Endothelial cell of umbilical vein (primary cell): ENCODE data around the gene CFAP45. TPM values are rescaled to one million over a fixed set of nuclear protein-coding genes. Genes with fewer than 3 reads are reported as not detected.

Experiments
- BruUV-seq: library from RNA; stranded (reverse); fragments of 400-500 nt; replicated peaks from 2 replicates; lab custom pipeline; 2021; lab: Mats Ljungman, UMichigan
- CTCF ChIA-PET: fragments of 300-600, 350-600 bp; sonication (Branson Sonifier 250); formaldehyde crosslinking; loops from one replicate; lab custom pipeline; 2021; ENCODE audit warnings: antibody characterized with exemption, inconsistent platforms; lab: Charles Lee
- POLR2A ChIA-PET: fragments of 300-600, 350-600 bp; sonication (Branson Sonifier 250); formaldehyde crosslinking; loops from one replicate; lab custom pipeline; 2021; ENCODE audit warnings: antibody characterized with exemption, inconsistent platforms; lab: Charles Lee
- DNase-seq: peaks from one replicate; pipeline ENCODE4 v3.0.0-alpha.2; 2011; ENCODE audit warnings: low read depth, low spot score
- FAIRE-seq: peaks from 2 replicates; lab custom pipeline; 2011; peaks lifted over from hg19 to GRCh38; lab: Jason Lieb, UNC
- H2AFZ ChIP-seq: 2 replicates; pipeline ENCODE4 v1.6.0; 2012; ENCODE audit warnings: low read depth, low read length, control low read depth, inconsistent platforms
- H3K27ac ChIP-seq: 2 replicates; pipeline ENCODE4 v1.5.1; 2011; ENCODE audit warnings: low read depth, mild to moderate bottlenecking, control low read depth, low read length, moderate library complexity; ENCODE audit not compliant: insufficient read depth
- H3K27me3 ChIP-seq, 2 experiments: 2 replicates each; pipeline versions ENCODE4 v1.6.0 to v1.6.1; 2011; ENCODE audit warnings: low read length in 2 of 2, mixed read lengths in 1 of 2; ENCODE audit not compliant: control insufficient read depth in 2 of 2, insufficient read depth in 2 of 2
- H3K36me3 ChIP-seq, 2 experiments: 2 replicates in 1 of 2; 3 replicates in 1 of 2; pipeline ENCODE4 v1.5.1; 2011; ENCODE audit warnings: low read length in 2 of 2, mild to moderate bottlenecking in 1 of 2, moderate library complexity in 1 of 2; ENCODE audit not compliant: control insufficient read depth in 2 of 2, insufficient read depth in 2 of 2; ENCODE audit errors: extremely low read depth in 1 of 2
- H3K4me1 ChIP-seq: 3 replicates; pipeline ENCODE4 v1.5.1; 2011; ENCODE audit warnings: mild to moderate bottlenecking, low read length; ENCODE audit not compliant: control insufficient read depth, insufficient read depth; ENCODE audit errors: extremely low read depth
- H3K4me2 ChIP-seq: 2 replicates; pipeline ENCODE4 v1.6.1; 2011; ENCODE audit warnings: low read length, control low read depth, mixed read lengths; ENCODE audit not compliant: insufficient read depth
- H3K4me3 ChIP-seq, 3 experiments: fragments of 200-600 bp in 1 of 3; sonication (generic), shearing (Covaris generic) in 1 of 3; replicated peaks in 1 of 3; 2 replicates each; pipeline ENCODE4 v1.5.1; 2011 to 2016; ENCODE audit warnings: control low read depth in 3 of 3, low read length in 3 of 3, mild to moderate bottlenecking in 2 of 3, inconsistent platforms in 1 of 3, low read depth in 1 of 3, moderate library complexity in 1 of 3; ENCODE audit not compliant: insufficient read depth in 1 of 3
- H3K79me2 ChIP-seq: 2 replicates; pipeline ENCODE4 v1.6.0; 2012; ENCODE audit warnings: low read length, inconsistent platforms; ENCODE audit not compliant: control insufficient read depth, insufficient read depth
- H3K9ac ChIP-seq: replicated peaks from 2 replicates; pipeline ENCODE3; 2011; ENCODE audit warnings: low read length, control low read depth; ENCODE audit not compliant: insufficient read depth; ENCODE audit errors: extremely low read depth
- H3K9me1 ChIP-seq: replicated peaks from 3 replicates; pipeline ENCODE4 v1.6.0; 2011; ENCODE audit warnings: mild to moderate bottlenecking, low read length; ENCODE audit not compliant: control insufficient read depth, insufficient read depth; ENCODE audit errors: extremely low read depth
- H3K9me3 ChIP-seq: replicated peaks from 2 replicates; pipeline ENCODE4 v1.5.1; 2012; ENCODE audit warnings: low read length, inconsistent platforms; ENCODE audit not compliant: control insufficient read depth, insufficient read depth
- H4K20me1 ChIP-seq: replicated peaks from 2 replicates; pipeline ENCODE3; 2011; ENCODE audit warnings: mild to moderate bottlenecking, low read length; ENCODE audit not compliant: control insufficient read depth, insufficient read depth; ENCODE audit errors: extremely low read depth
- CTCF ChIP-seq, 2 donors: IDR thresholded peaks; 1 replicate in 1 of 2; 2 replicates in 1 of 2; pipeline ENCODE4 v1.5.1; 2011; ENCODE audit warnings: low read length in 2 of 2, mild to moderate bottlenecking in 2 of 2, moderate library complexity in 2 of 2, control low read depth in 1 of 2, inconsistent platforms in 1 of 2, low read depth in 1 of 2; ENCODE audit not compliant: insufficient read depth in 1 of 2; ENCODE audit errors: extremely low read depth in 1 of 2
- EZH2 ChIP-seq: IDR thresholded peaks from 2 replicates; pipeline ENCODE4 v1.6.1; 2012; ENCODE audit warnings: borderline replicate concordance, low read depth, mild to moderate bottlenecking, moderate library complexity, low read length, inconsistent platforms; ENCODE audit not compliant: severe bottlenecking
- FOS ChIP-seq: IDR thresholded peaks from 2 replicates; pipeline ENCODE4 v1.6.1; 2011; ENCODE audit warnings: mild to moderate bottlenecking, low read length, moderate library complexity, borderline replicate concordance; ENCODE audit not compliant: insufficient read depth
- GATA2 ChIP-seq: IDR thresholded peaks from 2 replicates; pipeline ENCODE4 v1.7.0; 2011; ENCODE audit warnings: low read depth, mild to moderate bottlenecking, moderate library complexity, mixed read lengths, low read length; ENCODE audit not compliant: insufficient read length, insufficient read depth
- JUN ChIP-seq: IDR thresholded peaks from 2 replicates; pipeline ENCODE4 v1.6.1; 2011; ENCODE audit warnings: borderline replicate concordance, low read depth; ENCODE audit not compliant: insufficient read length, insufficient read depth
- MAX ChIP-seq: IDR thresholded peaks from 2 replicates; pipeline ENCODE4 v1.6.1; 2011; ENCODE audit not compliant: insufficient read depth, insufficient read length
- MYC ChIP-seq: IDR thresholded peaks from one replicate; pipeline ENCODE4 v1.6.1; 2011; ENCODE audit warnings: mild to moderate bottlenecking, low read depth, low read length
- POLR2A ChIP-seq: IDR thresholded peaks from 2 replicates; pipeline ENCODE4 v1.6.1; 2012; ENCODE audit warnings: low read depth, mild to moderate bottlenecking, control low read depth, low read length
- POLR2AphosphoS5 ChIP-seq: IDR thresholded peaks from 2 replicates; pipeline ENCODE4 v1.6.1; 2012; ENCODE audit warnings: low read depth, mild to moderate bottlenecking, control low read depth, low read length, moderate library complexity; ENCODE audit not compliant: insufficient read depth
- dilution Hi-C: fragments of 300-500 bp; cut with MboI; formaldehyde crosslinking; loops from one replicate; pipeline ENCODE4 v1.15.0; 2019; ENCODE audit warnings: low sequenced_read_pairs; ENCODE audit not compliant: extremely low pct_ligation_motif_present
- intact Hi-C: fragments of 100-400 bp; cut with micrococcal nuclease; formaldehyde crosslinking; loops from one replicate; pipeline ENCODE4 v1.10.0; 2022
- polyA plus RNA-seq, 4 experiments: library from polyadenylated mRNA; depleted of rRNA in 3 of 4; stranded (reverse) in 3 of 4; unstranded in 1 of 4; fragments of >200 nt; gene quantifications; 2 replicates each; pipeline versions ENCODE4 v1.2.1 to v1.2.3, GENCODE V29; 2011 to 2012; ENCODE audit warnings: missing spikeins in 1 of 4
- total RNA-seq: library from RNA; stranded (reverse); gene quantifications from 2 replicates; pipeline ENCODE4 v1.2.3, GENCODE V29; 2021

CFAP45 gene
- total and polyA plus RNA-seq, 2 donors (not counting 3 experiments of a cell fraction or from before 2014, with no cell fraction given): 0.25 to 2.5 TPM

GRCh38 chr1:159941591-159942560 is 41.9 kb upstream of the CFAP45 start:
- no peak for TF ChIP-seq CTCF (IDR thresholded peaks at IDR 0.05; ENCODE audit: extremely low read depth in 1 of 2, insufficient read depth in 1 of 2, low read depth in 1 of 2, low read length in 2 of 2)
- no peak for TF ChIP-seq POLR2A
- TF ChIP-seq MAX: no peak
- TF ChIP-seq FOS: no peak
- TF ChIP-seq POLR2AphosphoS5: no peak
- TF ChIP-seq EZH2: no peak
- TF ChIP-seq MYC: no peak
- TF ChIP-seq JUN: no peak
- TF ChIP-seq GATA2: no peak
- Histone ChIP-seq H3K4me3 (no peak overlapping the region), H3K27ac (no peak overlapping the region), H3K36me3 (no peaks in the 10 kb centered on the region), H3K9ac (no peak overlapping the region), H3K4me1 (peaks cover 5% of the 10 kb centered on the region), H2AFZ (no peak overlapping the region), H3K4me2 (no peak overlapping the region), H4K20me1 (no peaks in the 10 kb centered on the region), H3K27me3 (peaks cover 26 to 28% of the 10 kb centered on the region in 2 experiments), H3K9me3 (no peaks in the 10 kb centered on the region), H3K79me2 (no peaks in the 10 kb centered on the region), H3K9me1 (no peaks in the 10 kb centered on the region)
- no TSS peak for BruUV-seq
- ChIA-PET POLR2A (no interaction called here), CTCF (interaction anchor here (1.7 to 13.3 kb wide), 3 partner anchors 51 to 143 kb away, joined by 4 to 169 read pairs (median 7); no protein-coding TSS in a partner anchor)
- DNase-seq (no peak), FAIRE-seq (no peak)
- intact Hi-C loops (no loop called here), dilution Hi-C loops (no loop called here)
